Nephron (organoid): Measurements from ENCODE around the gene CD40.

Experiments used
- H3K27ac Mint-ChIP-seq, 3 experiments: 2 replicates each; pipeline ENCODE4 v1.8.0; 2020; ENCODE audit warnings: mixed read lengths in 3 of 3, mild to moderate bottlenecking in 2 of 3, moderate library complexity in 1 of 3
- H3K27me3 Mint-ChIP-seq: 2 replicates; pipeline ENCODE4 v1.8.0; 2021; ENCODE audit warnings: low read depth, mild to moderate bottlenecking, moderate library complexity, mixed read lengths
- H3K36me3 Mint-ChIP-seq: 2 replicates; pipeline ENCODE4 v1.8.0; 2020; ENCODE audit warnings: low read depth, mixed read lengths
- H3K4me1 Mint-ChIP-seq: 2 replicates; pipeline ENCODE4 v1.8.0; 2020; ENCODE audit warnings: mixed read lengths
- H3K4me3 Mint-ChIP-seq, 3 experiments: 2 replicates each; pipeline ENCODE4 v1.8.0; 2020; ENCODE audit warnings: mild to moderate bottlenecking in 3 of 3, mixed read lengths in 3 of 3, moderate library complexity in 2 of 3
- H3K9me3 Mint-ChIP-seq: 2 replicates; pipeline ENCODE4 v1.8.0; 2020; ENCODE audit warnings: mixed read lengths
- TF ChIP-seq, protein P1 (sequence below), 3 experiments: fragments of 200-600 bp; sonication (generic); IDR thresholded peaks; one replicate each; pipeline ENCODE4 v1.5.0; 2021; ENCODE audit warnings: antibody characterized with exemption in 3 of 3; ENCODE audit not compliant: unreplicated experiment in 3 of 3

The CD40 gene

DNA sequence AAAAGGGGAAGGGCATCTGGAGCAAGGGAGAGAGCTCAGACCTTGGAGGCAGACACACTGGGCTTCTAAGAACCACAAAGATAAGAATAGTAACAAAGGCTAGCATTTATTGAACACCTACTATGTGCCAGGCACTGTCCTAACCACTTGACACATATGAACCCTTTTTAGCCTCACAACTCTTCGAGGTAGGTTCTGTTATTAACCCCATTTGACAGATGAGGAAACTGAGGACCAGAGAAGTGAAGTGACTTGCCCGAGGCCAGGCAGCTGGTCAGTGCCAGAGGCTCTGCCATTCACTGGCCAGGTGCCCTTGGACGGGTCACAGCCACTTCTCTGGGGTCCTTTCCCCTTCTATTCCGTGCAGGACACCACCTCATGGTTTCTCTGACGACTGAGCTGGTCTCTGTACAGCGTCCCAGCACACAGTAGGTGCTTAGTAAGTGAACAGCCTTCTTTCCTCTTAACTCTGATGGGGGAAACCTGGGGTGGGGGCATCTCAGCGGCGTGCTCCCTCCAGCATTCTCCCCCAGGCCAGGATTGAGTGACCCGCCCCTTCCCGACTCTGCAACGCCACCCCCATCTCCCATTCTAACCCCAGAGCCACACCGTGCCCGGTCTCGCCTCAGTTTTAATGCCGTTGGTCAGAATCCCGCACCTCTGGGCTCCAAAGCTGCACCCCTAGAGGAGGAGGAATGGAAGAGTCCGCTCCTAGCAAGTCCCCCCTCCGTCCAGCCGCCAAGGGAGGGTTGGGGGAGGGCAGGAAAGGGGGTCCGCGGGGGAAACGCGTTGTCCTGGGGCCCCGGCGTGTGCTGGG, 55.7 kb downstream of the CD40 start:
- no peaks in the 10 kb centered on the region for H3K36me3 Mint-ChIP-seq
- TF ChIP-seq, protein P1, sequence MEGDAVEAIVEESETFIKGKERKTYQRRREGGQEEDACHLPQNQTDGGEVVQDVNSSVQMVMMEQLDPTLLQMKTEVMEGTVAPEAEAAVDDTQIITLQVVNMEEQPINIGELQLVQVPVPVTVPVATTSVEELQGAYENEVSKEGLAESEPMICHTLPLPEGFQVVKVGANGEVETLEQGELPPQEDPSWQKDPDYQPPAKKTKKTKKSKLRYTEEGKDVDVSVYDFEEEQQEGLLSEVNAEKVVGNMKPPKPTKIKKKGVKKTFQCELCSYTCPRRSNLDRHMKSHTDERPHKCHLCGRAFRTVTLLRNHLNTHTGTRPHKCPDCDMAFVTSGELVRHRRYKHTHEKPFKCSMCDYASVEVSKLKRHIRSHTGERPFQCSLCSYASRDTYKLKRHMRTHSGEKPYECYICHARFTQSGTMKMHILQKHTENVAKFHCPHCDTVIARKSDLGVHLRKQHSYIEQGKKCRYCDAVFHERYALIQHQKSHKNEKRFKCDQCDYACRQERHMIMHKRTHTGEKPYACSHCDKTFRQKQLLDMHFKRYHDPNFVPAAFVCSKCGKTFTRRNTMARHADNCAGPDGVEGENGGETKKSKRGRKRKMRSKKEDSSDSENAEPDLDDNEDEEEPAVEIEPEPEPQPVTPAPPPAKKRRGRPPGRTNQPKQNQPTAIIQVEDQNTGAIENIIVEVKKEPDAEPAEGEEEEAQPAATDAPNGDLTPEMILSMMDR (IDR thresholded peaks at IDR 0.05; ENCODE audit: unreplicated experiment in 3 of 3), result no peak
- H3K4me3 Mint-ChIP-seq, result no peak overlapping the region

GRCh38 chr20:46174469-46175126, 56.5 kb downstream of the CD40 start:
- Mint-ChIP-seq H3K27ac (no peak overlapping the region), H3K27me3 (peaks cover 84% of the 10 kb centered on the region), H3K4me3 (no peak overlapping the region), H3K36me3 (no peaks in the 10 kb centered on the region), H3K9me3 (no peaks in the 10 kb centered on the region), H3K4me1 (peaks cover 19% of the 10 kb centered on the region)
- TF ChIP-seq, protein P1 (IDR thresholded peaks at IDR 0.05; ENCODE audit: unreplicated experiment in 3 of 3), result peak; percentile 49 to 60 (median 55)

More for the DNA sequence above, 55.7 kb downstream of the CD40 start:
- Mint-ChIP-seq H3K4me1 (peaks cover 12% of the 10 kb centered on the region), H3K9me3 (no peaks in the 10 kb centered on the region), H3K27ac (no peak overlapping the region), H3K27me3 (peaks cover 88% of the 10 kb centered on the region)

GRCh38 chr20:46175127-46175494, 57.0 kb downstream of the CD40 start:
- Mint-ChIP-seq H3K27ac (no peak overlapping the region), H3K9me3 (no peaks in the 10 kb centered on the region), H3K27me3 (peaks cover 86% of the 10 kb centered on the region), H3K4me3 (no peak overlapping the region), H3K36me3 (no peaks in the 10 kb centered on the region), H3K4me1 (peaks cover 24% of the 10 kb centered on the region)
- TF ChIP-seq, protein P1 (IDR thresholded peaks at IDR 0.05; ENCODE audit: unreplicated experiment in 3 of 3), result no peak

- no peak overlapping the region for H3K27ac Mint-ChIP-seq
- H3K27me3 Mint-ChIP-seq, result peaks cover 77% of the 10 kb centered on the region
- no peaks in the 10 kb centered on the region for H3K36me3 Mint-ChIP-seq
- TF ChIP-seq, protein P1 (IDR thresholded peaks at IDR 0.05; ENCODE audit: unreplicated experiment in 3 of 3), result no peak
- H3K4me3 Mint-ChIP-seq, result no peak overlapping the region
- H3K4me1 Mint-ChIP-seq, result peaks cover 24% of the 10 kb centered on the region
- no peaks in the 10 kb centered on the region for H3K9me3 Mint-ChIP-seq
Measured at GRCh38 chr20:46176739-46177378, 58.7 kb downstream of the CD40 start.

GRCh38 chr20:46177768-46178167, 59.7 kb downstream of the CD40 start:
- H3K27ac Mint-ChIP-seq, result no peak overlapping the region
- TF ChIP-seq, protein P1 (IDR thresholded peaks at IDR 0.05; ENCODE audit: unreplicated experiment in 3 of 3), result no peak
- H3K4me1 Mint-ChIP-seq, result peaks cover 33% of the 10 kb centered on the region
- no peaks in the 10 kb centered on the region for H3K9me3 Mint-ChIP-seq
- peaks cover 74% of the 10 kb centered on the region for H3K27me3 Mint-ChIP-seq
- H3K36me3 Mint-ChIP-seq, result no peaks in the 10 kb centered on the region
- no peak overlapping the region for H3K4me3 Mint-ChIP-seq
